ENCODE data around the gene AGXT.

AGXT gene

DNA sequence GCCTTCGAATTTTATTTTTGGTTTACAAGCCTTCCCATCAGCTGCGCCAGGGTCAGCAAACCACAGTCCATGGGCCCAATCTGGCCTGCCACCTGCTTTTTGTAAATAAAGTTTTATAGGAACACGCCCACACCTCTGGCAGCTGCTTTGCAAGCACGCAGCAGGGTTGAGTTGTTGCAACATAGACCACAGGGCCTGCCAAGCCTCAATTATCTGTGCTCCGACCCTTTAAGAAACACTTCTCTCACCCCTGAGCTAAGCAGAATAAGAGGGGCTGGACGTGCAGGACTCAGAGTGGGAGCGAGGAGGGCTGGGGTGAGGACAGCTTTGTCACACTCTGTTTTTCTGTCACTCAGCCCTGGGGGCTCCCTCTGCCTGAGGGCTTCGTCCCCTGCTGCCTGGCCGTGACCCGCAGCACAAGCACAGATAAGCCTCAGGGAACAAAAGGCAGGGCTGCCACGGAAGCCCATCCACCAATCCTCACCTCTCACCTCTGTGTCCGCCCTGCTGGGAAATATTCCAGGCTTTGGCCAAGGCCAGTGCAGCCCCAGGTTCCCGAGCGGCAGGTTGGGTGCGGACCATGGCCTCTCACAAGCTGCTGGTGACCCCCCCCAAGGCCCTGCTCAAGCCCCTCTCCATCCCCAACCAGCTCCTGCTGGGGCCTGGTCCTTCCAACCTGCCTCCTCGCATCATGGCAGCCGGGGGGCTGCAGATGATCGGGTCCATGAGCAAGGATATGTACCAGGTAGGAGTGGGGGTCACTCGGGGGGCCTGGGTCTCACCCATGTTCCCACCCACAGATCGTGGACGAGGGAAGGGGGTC is at the start of gene AGXT:
TSS of gene AGXT (plus strand) at position 539 of the 823 bp plus-strand sequence. CDS start at position 581, 42 bp downstream.
- Histone ChIP-seq H3K9ac (ENCODE audit: low read length) (no peak within 1 kb of the TSS), H3K4me1 (ENCODE audit: control insufficient read depth, insufficient read depth, low read length) (no peaks in the 10 kb centered on the region), H3K4me3 (ENCODE audit: low read length) (no peak within 1 kb of the TSS), H3K9me3 (ENCODE audit: control insufficient read depth, low read length) (no peaks in the 10 kb centered on the region), H3K36me3 (ENCODE audit: control insufficient read depth, insufficient read depth, low read length) (no peaks in the 10 kb centered on the region), H3K27me3 (ENCODE audit: control insufficient read depth, insufficient read depth, low read length) (peaks cover 2% of the 10 kb centered on the region)

DNA sequence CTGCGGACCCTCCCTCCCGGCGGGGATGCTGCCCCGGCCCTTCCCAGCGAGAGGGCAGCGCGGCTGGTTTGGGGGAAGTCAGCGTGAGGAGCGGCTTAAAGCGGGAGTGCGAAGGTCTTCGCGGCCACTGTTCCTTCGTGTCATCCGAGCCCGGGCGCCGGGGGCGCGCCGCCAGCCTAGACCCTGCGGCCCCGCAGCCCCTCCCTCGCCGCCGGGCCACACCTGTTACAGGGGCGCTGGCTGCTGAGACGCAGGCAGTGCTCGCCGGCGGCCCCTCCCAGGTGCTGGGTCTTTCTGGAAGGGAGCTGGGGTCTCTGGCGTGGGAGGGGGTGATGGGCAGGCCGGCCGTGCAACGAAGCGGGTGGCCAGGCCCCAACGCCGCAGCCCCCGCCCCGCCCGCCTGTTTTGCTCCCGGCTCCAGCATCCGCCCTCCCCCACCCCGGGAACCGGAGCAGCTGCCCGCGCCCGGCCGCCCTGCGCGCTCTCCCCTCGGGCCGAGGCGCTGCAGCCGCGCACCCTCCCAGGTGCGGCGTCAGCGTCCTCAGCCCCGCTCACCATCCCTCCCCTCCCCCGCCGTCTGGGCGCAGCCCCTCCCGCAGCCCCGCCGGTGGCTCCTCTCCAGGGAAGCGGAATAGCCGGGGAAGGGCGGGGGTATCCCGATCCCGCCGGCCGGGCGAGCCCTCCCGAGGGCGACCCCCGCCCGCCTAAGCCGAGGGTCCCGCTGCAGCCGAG is 49.3 kb upstream of the AGXT start:
- no peak overlapping the region for H3K9ac ChIP-seq (ENCODE audit: low read length)

DNA sequence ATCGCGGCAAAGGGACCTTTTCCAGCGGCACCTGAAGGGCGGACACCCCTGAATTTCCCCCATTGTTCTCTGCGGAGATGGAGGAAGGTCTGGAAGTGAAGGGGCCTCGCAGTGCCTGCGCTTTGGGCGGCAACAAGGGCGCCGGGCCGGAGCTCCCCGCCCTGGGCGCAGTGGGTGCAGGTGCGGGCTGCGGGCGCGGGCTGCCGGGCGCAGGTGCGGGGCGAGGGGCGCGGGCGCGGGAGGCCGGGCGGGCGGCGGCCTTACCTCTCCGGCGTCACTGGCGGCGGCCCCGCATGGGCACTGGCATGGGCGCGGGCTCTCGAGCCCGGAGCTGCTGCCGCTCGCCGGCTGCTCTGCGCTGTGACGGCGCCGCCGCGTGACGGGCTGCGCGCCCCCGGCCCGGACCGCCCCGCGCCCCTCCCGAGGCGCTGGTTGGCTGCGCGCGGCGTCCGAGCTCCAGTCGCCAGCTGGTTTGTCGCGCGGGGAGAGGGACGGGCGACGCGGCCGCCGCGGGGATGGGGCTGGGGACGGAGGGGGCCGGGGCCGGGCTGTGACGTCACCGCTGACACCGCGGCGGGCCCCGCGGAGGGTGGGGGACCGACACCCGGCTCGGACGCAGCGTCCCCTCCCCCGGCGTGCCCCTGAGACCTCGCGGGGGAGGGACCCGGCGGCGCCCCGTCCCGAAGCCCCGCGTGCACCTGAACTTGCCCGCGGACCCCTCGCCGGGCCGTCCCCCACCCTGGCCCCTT is 48.6 kb upstream of the AGXT start, which contains the start of gene KIF1A:
TSS of gene KIF1A (minus strand) at position 362 of the 749 bp plus-strand sequence. CDS start 22,467 bp downstream, outside the sequence.
- H3K36me3 ChIP-seq (ENCODE audit: control insufficient read depth, insufficient read depth, low read length), result no peaks in the 10 kb centered on the region
- peaks cover 56% of the 10 kb centered on the region for H3K27me3 ChIP-seq (ENCODE audit: control insufficient read depth, insufficient read depth, low read length)
- no peaks in the 10 kb centered on the region for H3K9me3 ChIP-seq (ENCODE audit: control insufficient read depth, low read length)
- H3K9ac ChIP-seq (ENCODE audit: low read length), result no peak within 1 kb of the TSS
- no peak within 1 kb of the TSS for H3K4me3 ChIP-seq (ENCODE audit: low read length)
- no peaks in the 10 kb centered on the region for H3K4me1 ChIP-seq (ENCODE audit: control insufficient read depth, insufficient read depth, low read length)

More for the DNA sequence above, 49.3 kb upstream of the AGXT start:
- no peak overlapping the region for H3K4me3 ChIP-seq (ENCODE audit: low read length)
- no peaks in the 10 kb centered on the region for H3K9me3 ChIP-seq (ENCODE audit: control insufficient read depth, low read length)
- no peaks in the 10 kb centered on the region for H3K4me1 ChIP-seq (ENCODE audit: control insufficient read depth, insufficient read depth, low read length)
- H3K36me3 ChIP-seq (ENCODE audit: control insufficient read depth, insufficient read depth, low read length), result no peaks in the 10 kb centered on the region
- peaks cover 52% of the 10 kb centered on the region for H3K27me3 ChIP-seq (ENCODE audit: control insufficient read depth, insufficient read depth, low read length)

DNA sequence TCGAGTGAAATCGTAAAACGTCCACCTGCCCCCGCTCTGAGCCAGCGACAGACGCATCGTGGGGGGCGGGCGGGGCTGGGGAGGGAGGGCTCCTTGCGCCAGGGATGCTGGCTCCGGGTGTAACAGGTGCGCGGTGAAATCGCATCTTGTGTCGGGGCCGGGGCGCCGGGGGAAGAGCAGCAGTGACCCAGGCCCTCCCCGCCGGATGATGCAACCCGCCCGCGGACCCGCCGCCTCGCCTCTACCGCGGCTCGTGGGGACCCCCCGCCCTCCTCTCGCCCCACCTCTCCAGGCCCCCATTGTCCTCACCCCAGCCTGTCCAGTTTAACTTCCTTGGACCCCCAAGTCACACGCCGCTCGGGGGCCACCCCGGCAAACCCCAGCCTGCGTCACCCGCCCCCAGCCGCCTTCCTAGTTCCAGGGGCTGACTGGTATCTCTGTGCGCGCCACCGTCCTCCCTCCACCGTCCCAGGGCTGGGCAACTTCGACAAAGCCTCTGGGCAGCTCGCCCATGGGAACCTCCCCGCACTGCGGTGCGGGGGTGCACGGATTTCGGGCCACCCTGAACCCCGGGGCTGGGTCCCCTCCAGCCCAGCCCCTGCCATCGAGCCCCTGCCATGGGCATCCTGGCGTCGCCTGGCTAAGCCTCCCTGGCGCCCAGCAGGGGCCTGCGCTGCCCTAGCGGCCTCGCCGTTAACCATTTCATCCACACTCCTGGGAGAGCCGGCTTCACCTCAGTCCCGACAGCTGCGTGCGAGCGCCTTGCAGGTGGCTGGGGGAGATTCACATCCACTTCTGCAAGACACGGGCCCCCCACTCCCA is 47.8 kb upstream of the AGXT start:
- Histone ChIP-seq H3K27me3 (ENCODE audit: control insufficient read depth, insufficient read depth, low read length) (peaks cover 62% of the 10 kb centered on the region), H3K36me3 (ENCODE audit: control insufficient read depth, insufficient read depth, low read length) (no peaks in the 10 kb centered on the region), H3K4me3 (ENCODE audit: low read length) (no peak overlapping the region), H3K9me3 (ENCODE audit: control insufficient read depth, low read length) (no peaks in the 10 kb centered on the region), H3K4me1 (ENCODE audit: control insufficient read depth, insufficient read depth, low read length) (no peaks in the 10 kb centered on the region), H3K9ac (ENCODE audit: low read length) (no peak overlapping the region)

DNA sequence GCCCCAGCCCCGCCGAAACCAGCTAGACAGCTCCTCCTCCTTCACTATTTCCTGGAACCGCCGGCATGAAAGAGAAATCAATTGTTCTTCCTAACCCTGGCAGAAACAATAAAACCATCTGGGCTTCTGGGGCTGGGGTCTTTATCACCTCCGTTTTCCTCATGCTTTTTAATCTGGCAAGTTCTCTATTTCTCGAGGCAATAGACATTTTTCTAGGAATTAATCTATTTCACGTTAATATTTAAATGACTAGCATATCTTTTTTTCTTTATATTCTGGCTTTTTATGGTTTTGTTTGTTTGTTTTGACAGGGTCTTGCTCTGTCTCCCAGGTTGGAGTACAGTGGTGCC is 47.2 kb upstream of the AGXT start:
- peaks cover 66% of the 10 kb centered on the region for H3K27me3 ChIP-seq (ENCODE audit: control insufficient read depth, insufficient read depth, low read length)

DNA sequence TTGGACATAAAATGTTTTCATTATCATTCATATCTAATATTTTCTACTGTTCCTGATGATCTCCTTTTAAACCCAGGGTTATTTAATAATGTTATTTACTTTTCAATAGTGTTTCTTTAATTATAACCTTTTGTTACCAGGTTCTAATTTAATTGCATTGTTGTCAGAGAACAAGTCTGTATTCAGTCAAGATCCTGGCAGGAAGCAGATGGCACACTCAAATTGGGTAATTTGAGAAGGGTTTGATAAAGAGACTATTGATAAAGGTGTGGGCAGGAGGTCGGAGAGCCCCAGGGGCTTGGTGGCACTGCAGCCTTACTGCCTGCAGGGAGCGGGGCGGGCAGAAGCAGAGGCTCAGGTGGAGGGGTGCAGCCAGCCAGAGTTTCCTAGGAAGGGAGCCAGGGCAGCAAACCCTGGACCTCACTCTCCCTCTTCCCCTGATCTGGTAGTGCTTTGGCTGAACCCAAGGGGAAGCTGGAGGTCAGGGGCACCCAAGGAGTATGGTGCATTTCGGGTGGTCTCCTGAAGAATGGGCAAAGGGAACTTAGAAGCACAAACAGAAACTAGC is 46.3 kb upstream of the AGXT start:
- peaks cover 66% of the 10 kb centered on the region for H3K27me3 ChIP-seq (ENCODE audit: control insufficient read depth, insufficient read depth, low read length)
- H3K4me3 ChIP-seq (ENCODE audit: low read length), result no peak overlapping the region
- no peak overlapping the region for H3K9ac ChIP-seq (ENCODE audit: low read length)
- H3K36me3 ChIP-seq (ENCODE audit: control insufficient read depth, insufficient read depth, low read length), result no peaks in the 10 kb centered on the region
- H3K4me1 ChIP-seq (ENCODE audit: control insufficient read depth, insufficient read depth, low read length), result no peaks in the 10 kb centered on the region
- no peaks in the 10 kb centered on the region for H3K9me3 ChIP-seq (ENCODE audit: control insufficient read depth, low read length)

More for the DNA sequence above, 47.2 kb upstream of the AGXT start:
- Histone ChIP-seq H3K4me3 (ENCODE audit: low read length) (no peak overlapping the region), H3K9me3 (ENCODE audit: control insufficient read depth, low read length) (no peaks in the 10 kb centered on the region), H3K4me1 (ENCODE audit: control insufficient read depth, insufficient read depth, low read length) (no peaks in the 10 kb centered on the region), H3K36me3 (ENCODE audit: control insufficient read depth, insufficient read depth, low read length) (no peaks in the 10 kb centered on the region), H3K9ac (ENCODE audit: low read length) (no peak overlapping the region)

DNA sequence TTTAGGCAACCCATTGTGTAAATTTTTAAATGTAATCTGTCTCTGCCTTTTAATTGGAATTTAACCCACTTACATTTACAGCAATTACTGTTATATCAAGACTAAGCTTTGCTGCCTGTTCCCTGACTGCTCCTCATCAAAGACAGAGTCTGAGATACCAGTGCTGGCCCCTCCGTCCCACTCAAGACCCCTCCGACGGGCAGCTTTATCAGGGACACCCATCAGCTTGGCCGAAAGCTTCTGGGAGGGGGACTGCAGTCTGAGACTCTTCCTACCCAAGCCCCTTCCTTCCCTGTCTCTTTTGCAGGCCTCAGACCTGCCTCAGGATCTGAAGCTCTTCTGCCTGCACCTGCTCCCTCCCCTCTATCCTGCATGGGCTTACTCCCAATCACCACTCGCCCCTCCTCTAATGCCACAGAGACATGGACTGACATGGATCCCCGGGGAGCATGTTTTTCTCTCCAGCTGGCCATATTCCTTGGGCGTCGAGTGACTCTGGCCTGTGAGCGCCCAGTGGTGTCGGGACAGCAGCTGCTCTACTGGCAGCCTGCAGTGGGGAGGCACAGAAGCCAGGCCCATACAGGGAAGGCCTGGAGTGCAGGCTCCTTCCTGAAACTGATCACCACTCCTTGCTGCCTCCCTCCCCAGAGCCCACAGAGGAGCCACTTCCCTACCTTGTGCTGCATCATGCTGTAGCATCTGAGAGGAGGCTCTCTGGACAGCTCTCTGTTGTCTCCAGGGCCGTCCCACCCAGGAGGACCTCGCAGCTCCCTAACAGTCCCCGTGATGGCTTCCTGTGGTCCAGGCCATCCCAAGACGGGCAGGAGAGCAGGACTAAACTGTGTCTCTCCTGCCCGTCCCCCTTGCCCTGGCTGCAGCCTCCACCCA is 44.9 kb upstream of the AGXT start:
- Histone ChIP-seq H3K9me3 (ENCODE audit: control insufficient read depth, low read length) (no peaks in the 10 kb centered on the region), H3K4me1 (ENCODE audit: control insufficient read depth, insufficient read depth, low read length) (no peaks in the 10 kb centered on the region), H3K9ac (ENCODE audit: low read length) (no peak overlapping the region), H3K4me3 (ENCODE audit: low read length) (no peak overlapping the region), H3K27me3 (ENCODE audit: control insufficient read depth, insufficient read depth, low read length) (peaks cover 62% of the 10 kb centered on the region), H3K36me3 (ENCODE audit: control insufficient read depth, insufficient read depth, low read length) (no peaks in the 10 kb centered on the region)

DNA sequence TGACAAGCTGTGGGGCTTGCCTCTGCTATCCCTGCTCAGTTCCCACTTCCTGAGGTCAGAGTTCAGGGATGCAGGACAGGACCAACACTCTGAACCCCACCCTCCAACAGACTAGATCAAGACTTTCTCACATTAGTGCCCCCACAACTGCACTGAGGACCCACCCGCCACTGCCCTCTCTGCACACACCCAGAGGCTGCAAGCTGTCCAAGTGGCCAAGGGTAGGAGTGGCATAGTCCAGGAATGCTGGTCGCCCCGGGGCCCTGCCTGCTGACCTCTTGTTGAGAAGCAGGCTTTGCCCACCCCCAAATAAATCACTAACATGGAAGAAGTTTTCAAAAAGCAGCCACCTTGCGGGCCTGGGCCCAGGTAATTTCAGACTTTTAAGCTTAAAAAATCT is 43.1 kb upstream of the AGXT start:
- H3K27me3 ChIP-seq (ENCODE audit: control insufficient read depth, insufficient read depth, low read length), result peaks cover 57% of the 10 kb centered on the region
- no peak overlapping the region for H3K9ac ChIP-seq (ENCODE audit: low read length)
- H3K36me3 ChIP-seq (ENCODE audit: control insufficient read depth, insufficient read depth, low read length), result no peaks in the 10 kb centered on the region
- no peaks in the 10 kb centered on the region for H3K9me3 ChIP-seq (ENCODE audit: control insufficient read depth, low read length)
- H3K4me1 ChIP-seq (ENCODE audit: control insufficient read depth, insufficient read depth, low read length), result no peaks in the 10 kb centered on the region
- H3K4me3 ChIP-seq (ENCODE audit: low read length), result no peak overlapping the region

DNA sequence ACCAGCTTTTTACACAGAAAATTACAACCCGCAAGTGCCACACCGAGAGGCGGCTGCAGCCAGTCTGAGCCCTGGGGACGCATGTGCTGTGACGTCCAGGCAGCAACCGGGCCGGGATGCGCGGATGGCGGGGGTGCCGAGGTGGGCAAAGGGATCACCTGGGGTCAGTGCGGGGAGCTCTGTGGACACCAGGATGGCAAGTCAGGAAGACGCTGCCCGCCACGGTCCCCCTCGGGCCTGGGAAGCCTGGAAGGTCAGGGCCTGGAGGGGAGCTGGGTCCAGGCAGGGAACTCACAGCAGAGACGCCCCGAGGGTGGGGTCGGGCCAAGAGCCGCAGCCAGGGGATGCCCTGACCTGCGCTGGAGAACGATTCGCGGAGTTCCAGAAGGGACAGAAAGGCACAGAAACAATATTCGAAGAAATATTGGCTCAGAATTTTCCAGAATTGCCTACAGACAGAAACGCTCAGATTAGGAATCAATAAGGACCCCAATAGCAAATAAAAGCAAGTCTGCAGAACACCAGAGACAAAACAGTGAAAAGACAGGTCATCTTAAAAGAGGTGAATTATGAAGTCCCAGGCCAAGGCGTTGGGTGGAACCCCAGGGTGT is 36.9 kb upstream of the AGXT start:
- Histone ChIP-seq H3K36me3 (ENCODE audit: control insufficient read depth, insufficient read depth, low read length) (no peaks in the 10 kb centered on the region), H3K9ac (ENCODE audit: low read length) (no peak overlapping the region), H3K4me3 (ENCODE audit: low read length) (no peak overlapping the region), H3K9me3 (ENCODE audit: control insufficient read depth, low read length) (no peaks in the 10 kb centered on the region), H3K4me1 (ENCODE audit: control insufficient read depth, insufficient read depth, low read length) (peaks cover 9% of the 10 kb centered on the region), H3K27me3 (ENCODE audit: control insufficient read depth, insufficient read depth, low read length) (peaks cover 13% of the 10 kb centered on the region)

DNA sequence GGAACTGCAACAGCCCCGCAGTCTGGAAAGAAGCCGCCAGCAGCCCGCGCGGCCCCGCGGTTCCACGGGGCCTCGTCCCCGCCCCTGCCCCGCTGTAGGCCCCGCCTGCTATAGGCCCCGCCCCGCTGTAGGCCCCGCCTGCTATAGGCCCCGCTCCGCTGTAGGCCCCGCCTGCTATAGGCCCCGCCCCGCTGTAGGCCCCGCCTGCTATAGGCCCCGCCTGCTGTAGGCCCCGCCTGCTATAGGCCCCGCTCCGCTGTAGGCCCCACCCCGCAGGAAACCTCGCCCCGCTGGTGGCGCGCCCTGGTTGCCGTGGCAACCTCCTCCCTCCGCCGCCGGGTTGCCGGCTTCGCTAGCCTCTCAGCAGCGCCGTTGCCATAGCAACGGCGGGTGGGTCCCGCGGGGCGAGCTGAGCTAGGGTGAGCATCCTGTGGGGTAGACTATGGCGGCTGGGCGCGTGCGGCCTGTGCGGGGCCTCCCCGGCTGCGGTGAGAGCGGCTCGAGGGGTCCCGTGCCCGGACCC is 36.4 kb upstream of the AGXT start:
- H3K9me3 ChIP-seq (ENCODE audit: control insufficient read depth, low read length), result no peaks in the 10 kb centered on the region
- H3K4me3 ChIP-seq (ENCODE audit: low read length), result no peak overlapping the region
- H3K9ac ChIP-seq (ENCODE audit: low read length), result no peak overlapping the region
- peaks cover 9% of the 10 kb centered on the region for H3K4me1 ChIP-seq (ENCODE audit: control insufficient read depth, insufficient read depth, low read length)
- H3K36me3 ChIP-seq (ENCODE audit: control insufficient read depth, insufficient read depth, low read length), result no peaks in the 10 kb centered on the region
- peaks cover 14% of the 10 kb centered on the region for H3K27me3 ChIP-seq (ENCODE audit: control insufficient read depth, insufficient read depth, low read length)

All from mucosa of stomach (tissue), 1 donor.